NCI-H2029 treated with DMSO at 0.1 percent for 48 hours (cell line): ENCODE data around the gene MYOG.

Experiments used
- DNase-seq: peaks from one replicate; lab custom pipeline; 2025; lab: John Stamatoyannopoulos, UW

Gene MYOG

DNA sequence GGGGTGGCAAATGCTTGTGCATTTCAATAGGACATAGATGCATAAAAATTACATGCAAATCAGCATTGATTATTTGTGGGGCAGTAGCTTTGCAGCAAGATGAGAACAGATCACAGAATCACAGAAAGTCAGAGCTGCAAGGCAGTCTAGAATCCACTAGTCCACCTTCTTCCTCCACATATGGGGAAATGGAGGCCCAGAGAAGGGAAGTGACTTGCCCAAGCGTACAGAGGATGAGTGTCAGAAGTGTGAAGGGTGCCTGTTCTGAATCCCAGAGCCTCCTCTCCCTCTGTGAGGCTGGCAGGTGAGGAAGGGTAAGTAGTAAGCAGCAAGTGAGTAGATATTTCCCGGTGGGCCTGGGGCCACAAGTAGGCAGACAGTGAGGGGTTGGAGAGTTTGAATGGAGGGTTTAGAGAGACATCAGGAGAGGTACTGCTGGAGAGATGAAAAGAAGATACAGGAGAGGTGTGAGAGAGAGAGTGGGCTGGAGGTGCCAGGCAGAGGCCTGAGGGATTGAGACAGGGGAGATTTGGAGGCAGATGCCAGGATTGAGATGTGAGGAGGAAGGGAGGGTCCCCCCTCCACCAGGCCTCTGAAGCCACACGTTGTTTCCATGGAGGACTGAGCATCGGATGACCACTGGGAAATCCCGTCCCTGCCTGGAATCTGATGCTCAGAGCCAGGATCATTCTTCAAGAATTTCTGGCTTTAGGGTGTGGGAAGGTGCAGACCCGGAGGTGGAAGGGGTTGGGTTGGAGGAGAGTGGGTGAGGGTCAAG lies 4.8 kb upstream of the MYOG start:
- no peak for DNase-seq

DNA sequence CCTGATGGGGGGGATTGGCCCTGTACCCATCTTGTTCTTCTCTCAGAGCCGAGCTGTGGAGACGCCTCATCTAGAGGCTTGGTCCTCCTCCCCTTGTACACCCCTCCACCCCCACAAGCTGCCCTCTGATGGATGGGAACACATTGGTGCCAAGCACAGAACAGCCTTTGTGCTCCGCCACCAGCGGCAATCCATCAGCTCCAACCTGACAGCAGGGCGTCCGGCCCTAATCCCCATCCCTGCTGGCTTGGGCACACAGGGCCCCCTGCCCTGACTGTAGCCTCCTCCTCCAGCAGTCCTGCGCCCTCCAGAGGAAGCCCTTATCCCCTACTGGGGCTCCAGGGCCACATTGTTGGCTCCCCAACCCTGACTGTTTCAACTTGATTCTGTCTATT lies 3.8 kb upstream of the MYOG start:
- DNase-seq, result no peak

DNA sequence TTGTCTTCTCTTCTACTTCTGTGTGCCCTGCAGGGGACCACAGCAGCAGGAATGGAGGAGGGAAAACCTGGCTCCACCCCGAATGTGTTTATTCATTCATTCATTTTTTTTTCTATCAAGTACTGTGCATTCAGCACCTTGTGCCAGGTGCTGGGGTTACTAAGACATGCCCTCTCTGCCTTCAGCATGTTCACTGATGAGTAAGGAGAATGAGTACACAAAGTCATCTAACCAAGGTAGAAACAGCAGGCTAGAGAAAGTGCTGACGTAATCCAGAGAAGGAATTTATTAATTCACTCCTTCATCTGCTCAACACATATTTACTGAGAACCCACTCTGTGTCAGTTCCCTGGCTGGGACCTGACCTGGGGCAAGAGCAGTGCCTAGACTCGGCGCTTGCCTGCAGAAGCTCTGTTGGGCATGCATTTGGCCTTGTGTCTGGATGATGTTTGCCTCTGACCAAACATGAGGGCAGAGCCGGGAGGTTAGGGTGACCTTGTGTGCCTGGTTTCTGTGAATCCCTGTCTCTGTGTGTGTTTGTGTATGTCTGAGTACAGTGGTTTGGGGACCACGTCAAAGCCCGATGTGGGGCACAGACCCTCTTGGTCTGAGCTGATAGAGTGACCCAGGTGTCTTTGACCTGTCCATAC lies 3.3 kb upstream of the MYOG start:
- DNase-seq, result no peak

DNA sequence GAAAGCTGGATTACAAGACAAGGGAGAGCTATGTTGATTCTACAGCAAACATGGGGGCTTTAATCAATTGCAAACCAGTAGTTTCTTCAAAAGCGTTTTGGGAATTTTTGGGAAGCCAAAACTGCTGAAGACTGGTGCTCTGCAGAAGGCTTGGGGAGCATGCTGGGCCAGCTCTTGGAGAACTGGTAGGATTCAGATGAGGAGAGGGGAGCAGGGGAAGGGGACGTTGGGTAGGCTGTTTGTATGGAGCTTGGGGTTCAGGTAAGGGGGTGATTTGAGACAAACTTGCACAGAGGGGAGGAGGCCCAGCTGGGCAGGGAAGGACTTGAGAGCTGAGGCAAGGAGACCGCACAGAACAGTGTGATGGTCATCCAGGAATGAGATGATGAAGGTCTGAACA lies 2.6 kb upstream of the MYOG start:
- no peak for DNase-seq

DNA sequence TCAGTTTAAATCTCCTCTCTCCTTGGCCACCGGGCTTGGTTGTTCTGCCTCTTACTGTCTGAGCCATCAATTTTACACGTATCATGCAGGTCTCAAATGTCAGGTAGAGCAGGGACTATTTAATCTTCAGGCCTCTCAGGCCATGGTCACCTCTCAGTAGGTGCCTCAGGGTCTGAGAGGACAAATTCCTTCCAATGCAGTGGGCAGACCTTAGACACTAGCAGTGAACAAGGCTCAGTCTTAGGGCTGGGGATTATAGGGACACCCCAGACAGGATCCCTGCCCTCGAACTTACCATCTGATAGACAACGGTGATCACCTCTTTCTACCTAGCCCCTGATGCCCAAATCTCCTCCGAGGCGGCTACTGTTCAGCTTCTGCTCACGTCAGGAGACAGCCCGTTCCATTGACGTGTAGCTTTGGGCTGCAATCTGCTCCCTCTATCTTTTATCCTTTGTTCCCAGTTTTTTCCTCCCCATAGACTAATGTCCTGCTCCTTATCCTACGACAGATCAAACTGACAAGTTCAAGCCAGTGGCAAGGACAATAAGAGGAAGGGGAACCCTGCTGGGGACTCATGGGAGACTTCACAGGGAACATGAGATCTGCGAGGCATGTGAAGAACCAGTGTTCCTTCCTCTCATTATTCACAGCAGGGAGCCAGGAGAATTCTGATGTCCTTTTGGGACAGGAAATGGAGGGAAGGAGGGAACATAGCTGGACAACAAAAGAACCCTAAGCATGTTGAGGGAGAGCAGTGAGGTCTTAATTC lies 1.4 kb upstream of the MYOG start:
- DNase-seq, result no peak

DNA sequence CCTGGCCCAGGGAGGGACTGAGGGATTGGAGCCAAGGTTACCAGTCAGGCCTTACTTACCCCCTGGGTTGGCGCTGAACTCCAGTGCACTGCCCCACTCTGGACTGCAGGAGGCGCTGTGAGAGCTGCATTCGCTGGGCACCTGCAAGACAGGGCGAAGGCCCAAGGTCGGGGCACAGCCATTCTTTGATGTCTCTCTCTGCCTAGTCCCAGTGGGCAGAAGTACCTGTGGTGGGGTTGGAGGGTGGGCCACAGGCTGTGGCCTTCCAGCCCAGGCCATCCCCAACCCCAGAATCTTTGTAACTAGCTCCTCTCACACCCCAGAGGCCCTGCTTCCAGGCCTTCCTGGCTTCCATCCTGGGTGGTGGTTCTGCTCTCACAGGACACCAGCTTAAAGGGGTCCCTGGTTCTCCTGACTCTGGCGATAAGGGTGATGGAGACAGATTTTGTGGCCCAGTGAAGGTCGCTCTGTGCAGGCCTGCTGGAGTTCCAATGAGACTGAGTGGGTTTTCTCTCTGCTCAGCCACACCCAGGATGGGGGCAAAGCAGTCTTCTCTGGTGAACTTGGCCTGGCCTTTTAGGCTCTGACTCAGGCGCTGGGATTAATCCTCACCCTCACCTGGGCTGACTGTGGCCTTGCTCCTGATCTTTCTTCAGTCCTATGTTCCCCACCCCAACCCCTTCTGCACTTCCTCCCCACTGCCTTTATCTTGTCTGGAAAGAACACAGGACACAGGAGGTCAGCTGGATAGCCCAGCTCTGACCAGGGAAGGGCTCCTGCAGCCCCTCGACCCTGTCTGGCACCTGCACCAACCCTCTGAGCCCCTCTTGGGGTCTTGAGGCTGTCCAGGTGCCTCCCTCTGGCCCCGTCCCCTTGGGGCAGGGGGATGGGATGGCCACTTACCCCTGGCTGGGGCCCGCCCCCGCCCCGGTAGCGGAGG lies 954 bp downstream of the MYOG start:
- DNase-seq, result no peak

DNA sequence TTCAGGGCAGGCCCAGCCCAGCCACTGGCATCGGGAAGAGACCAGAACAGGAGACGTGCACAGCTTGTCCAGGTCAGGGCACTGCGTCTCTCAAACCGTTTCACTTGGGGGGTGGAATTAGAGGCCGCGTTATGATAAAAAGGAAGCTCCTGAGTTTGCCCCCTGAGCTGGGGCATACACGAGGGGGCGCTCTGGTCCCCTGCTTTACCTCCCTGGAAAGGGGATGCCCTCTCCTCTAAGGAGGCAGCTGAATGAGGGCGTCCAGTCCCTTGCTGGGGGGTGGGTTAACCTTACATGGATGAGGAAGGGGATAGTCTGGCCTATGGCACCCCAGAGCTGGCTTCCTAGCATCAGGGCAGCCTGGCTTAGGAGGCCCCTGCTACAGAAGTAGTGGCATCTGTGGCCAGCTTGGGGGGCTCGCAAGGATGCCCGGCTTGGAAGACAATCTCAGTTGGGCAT lies 2.3 kb downstream of the MYOG start:
- DNase-seq, result no peak

DNA sequence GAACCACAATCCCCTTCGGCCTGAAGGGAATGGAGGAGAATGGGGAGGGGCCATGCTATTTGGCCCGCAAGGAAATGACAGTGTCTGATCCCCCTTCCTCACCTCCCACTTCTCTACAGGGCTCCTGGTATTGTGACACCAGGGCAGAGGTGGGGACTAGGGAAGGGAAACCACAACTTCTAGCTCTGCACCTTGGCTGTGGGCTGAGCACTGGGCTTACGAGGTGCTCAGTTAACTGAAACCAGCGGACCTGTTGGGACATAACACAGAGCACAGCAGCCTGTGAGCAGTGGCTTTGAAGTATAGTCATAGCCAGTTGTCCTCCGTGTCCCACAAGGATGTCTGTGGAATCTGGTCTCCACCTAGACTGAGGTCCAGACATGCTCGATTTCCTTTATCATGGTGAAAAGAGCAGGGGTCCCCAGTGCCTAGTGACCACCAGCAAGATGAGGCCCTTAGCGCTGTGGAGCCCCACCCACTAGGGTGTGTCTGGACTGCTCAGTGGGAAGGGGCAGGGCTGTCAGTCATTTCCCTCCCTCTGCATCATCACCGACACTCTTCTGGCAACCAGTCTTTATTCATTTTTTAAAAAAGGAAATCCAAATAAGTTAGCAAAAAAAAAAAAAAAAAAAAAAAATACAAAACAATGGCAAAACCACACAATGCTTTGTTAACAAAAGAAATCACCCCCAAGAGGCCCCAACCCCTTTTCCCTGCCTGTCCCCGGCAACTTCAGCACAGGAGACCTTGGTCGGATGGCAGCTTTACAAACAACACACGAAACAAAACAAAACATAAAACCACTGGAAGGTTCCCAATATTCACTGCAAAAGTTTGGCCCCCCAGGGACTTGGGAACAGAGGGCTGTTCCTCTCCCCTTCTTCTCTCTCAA lies 3.0 kb downstream of the MYOG start:
- DNase-seq, result no peak

DNA sequence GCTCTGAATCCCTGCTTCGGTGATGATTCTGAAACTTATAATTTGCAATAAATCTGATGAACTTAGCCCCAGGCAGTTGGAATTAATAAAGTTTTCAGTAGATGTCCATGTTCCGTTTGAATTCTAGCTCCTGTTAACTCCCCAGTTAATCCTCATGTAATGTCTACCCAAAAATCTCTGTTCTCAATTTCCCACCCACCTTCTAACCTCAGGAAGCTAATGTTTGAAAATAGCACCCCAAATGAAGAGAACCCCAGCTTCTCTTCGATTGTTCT lies 3.6 kb downstream of the MYOG start:
- no peak for DNase-seq

DNA sequence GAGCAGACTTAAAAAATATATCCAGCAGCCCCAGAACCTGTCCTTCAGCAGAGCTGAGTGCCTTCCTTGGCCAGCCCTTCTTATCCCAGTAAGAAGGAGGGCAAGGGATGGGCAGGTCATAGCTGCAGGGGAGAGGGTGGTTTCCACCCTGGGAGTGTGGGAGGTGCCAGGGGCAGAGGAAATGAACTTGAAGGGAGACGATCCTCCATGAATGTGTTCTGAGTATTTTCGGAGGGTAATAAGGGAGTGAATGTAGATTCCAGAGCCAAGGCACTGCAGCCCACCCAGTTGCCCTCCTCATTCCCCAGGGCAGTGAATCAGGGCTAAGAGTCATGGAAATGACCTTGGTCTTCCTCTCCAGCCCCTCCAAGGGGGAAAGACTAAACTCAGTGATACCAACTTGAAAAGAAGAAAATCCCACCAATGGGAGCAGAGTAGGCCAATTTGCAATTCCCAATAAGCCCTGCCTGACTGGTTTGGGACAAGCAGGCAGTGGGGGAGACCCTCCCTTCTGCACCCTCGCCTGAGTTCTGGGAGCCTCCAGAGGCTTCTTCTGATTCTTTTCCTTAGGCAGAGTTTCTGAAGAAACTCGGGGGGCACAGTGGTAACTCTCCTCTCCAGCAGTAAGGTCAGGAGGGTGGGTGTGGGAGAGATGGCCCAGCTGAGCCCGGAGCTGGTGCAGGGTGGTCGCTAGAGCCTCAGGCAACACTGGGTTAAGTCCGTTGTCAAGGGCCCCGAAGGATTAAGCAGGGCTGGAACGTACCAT lies 4.2 kb downstream of the MYOG start:
- no peak for DNase-seq

DNA sequence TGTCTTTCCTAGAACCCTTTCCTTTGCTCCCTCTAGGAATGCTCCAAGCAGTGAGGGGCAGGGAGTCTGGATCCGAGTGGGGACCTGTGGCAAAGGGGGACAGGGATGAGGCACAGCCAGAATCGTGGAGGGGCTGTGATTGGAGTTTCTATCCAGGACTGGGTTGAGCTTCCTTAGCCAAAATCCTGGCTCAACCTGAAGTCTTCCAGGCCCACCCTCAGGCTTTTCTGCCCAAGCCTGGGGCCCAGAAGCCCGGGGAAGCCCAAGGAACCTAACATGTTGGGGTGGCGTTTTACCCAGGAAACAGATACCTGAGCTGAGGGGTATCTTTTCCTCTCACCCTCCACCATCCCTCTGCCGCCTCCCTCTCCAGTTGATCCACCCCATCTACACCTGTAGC lies 5.4 kb downstream of the MYOG start:
- no peak for DNase-seq

DNA sequence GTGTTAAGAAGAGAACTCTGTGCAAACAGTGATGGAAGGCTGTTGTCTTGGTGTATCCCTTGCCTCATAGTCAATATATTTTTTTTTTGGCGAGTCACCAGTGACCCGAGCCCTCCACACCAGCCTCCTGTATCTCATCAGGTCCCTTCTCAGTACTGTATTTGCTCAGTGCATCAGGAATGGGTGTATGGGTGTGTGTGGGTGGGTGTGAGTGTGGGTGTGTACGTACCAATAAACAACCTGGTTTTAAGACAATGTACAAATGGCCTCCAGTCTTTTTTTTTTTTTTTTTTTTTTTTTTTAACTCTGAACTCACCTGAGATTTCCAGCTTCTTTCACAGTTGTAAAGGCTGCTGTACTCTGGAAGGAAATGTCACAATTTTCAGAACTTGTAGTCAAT lies 7.3 kb downstream of the MYOG start:
- DNase-seq, result no peak

DNA sequence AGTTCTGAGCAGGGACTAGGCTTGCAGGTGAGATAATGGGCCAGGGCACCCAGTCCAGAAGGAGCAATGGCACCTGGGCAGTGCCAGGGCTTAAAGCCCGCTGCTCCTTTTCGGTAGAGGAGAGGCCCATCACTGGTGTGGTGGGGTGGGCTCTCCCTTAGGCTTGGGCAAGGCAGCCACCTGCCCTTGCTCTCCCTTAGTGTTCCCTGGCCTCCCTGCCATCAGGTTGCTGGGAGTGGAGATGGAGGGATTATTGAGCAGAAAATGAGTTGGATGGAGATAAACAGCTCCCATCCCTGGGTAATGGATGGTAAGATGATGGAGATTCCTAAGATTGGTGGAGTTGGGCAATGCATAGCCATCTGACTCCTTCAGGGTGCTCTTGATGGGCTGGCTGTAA lies 7.9 kb downstream of the MYOG start:
- no peak for DNase-seq

DNA sequence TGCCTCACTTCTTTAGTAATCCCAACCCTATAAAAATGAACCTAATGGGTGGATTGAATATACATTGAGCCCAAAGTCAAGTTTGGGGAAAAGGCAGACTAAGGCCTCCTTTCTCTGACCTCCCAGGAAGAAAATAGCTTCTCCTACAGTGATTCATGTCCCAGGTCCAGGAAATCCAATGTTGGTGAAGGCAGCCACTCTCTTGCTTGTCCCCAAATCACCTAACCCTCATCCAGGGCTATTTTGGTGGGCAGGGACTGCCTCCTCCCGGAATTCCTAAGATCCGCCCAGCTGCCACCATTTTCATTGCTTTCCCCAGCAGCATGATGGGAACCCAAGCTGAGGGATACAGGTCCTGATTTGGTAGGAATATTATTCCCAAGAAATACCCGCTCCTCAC lies 8.4 kb downstream of the MYOG start:
- DNase-seq, result no peak

DNA sequence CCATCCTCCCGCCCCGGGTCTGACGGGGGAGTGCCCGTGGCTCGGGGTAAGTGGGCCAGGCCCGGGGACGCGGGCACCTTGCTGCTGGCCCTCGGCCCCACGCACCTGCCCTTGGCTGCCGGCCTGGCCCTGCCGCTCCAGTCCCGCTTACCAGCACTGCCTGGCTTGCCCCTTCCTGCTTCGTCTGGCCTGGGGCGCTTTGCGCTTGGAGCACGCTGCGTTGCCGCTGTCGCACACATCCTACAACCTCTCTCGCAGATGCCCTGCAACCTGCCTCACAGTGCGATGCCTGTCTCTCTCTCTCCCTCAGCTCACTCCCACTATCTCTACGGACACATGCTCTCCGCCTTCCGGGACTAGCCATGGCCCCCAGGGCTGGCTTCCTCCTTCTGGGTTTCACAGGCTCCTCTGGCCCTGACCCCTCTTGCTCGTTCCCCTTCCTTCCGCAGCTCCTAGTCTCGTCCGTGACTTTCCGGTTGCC lies 9.7 kb downstream of the MYOG start:
- no peak for DNase-seq

DNA sequence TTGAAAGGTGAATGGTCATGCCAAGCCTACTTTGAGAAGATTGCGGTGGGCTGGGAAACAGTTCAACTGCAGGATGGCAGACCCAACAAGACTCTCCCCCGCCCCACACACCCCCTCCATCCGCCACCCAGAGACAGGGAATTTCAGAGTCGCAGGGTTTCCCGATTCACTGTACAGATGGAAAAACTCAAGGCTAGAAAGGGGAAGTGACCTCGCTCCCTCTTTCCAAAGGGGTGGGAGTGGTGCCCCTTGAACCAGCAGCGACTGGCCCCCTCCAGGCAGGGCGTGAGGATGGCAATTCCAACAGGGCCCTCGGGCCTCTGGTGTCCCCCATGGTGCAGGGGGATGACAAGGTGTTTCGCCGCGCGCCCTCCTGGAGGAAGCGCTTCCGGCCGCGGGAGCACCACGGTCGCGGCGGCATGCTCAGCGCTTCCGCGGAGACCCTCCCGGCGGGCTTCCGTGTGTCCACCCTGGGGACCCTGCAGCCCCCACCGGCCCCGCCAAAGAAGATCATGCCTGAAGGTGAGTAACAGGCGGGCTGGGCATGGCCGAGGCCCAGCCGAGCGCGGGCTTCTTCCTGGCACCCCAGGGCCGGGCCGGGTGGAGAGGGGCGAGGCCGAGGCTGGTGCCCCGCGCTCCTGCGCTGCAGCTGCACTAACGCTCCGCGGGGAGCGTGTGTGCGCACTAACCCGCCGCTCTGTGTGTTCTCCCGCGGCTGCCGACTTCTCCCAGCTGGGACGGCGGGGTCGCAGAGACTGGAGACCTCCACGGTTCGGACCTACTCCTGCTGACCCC lies 10.4 kb downstream of the MYOG start:
- no peak for DNase-seq

DNA sequence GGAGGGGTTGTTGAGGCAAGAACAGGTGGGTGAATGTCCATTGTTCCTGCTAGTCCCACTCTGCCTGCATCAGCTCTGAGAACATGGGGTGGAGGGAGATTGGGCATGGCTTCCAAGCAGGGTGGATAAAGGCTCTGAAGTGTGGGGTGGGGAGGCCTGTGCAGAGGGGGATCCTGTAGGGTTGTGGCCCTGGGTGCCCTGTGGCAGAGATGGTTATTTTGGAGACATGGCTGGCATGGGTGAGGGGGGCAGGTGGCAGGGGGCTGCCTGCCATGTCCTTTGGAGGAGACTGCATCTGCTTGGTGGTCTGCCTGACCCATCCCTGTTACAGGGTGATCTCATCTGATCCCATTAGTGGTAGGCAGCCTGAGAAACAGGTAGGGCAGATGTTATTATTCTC lies 11.2 kb downstream of the MYOG start:
- DNase-seq, result no peak

DNA sequence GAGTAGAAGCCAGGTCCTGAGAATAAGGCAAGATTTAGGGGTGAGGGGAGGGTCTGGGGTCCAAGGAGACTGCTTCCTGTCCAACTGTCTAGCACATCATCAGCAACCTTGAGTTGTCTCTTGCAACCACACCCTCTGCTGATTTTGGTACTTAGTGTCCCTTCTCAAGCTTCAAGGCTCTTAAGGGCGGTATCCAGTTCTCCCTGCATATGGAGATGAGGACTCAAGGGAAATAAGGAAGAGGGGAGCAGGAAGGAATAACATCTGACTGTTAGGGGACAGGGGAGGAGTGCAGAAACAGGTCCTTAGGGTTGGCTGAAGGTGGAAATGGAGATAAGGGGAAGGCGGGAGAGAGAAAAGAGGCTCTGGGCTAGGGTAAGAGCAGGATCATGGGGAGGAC lies 12.3 kb downstream of the MYOG start:
- DNase-seq, result no peak

DNA sequence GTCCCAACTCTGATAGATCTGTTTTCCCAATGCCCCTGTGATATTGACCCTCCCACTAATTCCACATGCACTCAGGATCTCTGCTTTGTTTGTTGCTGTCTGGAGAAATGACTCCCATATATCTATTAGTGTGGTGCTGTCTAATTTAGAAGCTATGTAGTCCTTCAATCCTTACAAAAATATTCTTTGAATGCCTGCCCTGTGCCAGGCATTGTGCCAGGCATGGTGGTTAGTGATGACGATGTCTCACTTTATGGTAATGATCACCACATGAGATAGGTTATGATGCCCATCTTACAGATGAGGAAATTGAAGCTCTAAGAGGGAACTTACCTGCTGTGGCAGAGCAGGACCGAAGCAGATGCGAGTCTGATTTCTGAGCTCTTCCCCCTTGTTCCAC lies 12.9 kb downstream of the MYOG start:
- DNase-seq, result no peak
